Fibroblast of peridontal ligament (primary cell): ENCODE results near the gene OR12D1.

Experiments
- DNase-seq: peaks from one replicate; pipeline ENCODE4 v3.0.0-alpha.2; 2010; ENCODE audit errors: extremely low read depth

Gene OR12D1

GRCh38 chr6:29465279-29465678 is 50.6 kb downstream of the OR12D1 start:
- DNase-seq, result no peak

GRCh38 chr6:29465801-29466200 is 51.1 kb downstream of the OR12D1 start:
- no peak for DNase-seq

GRCh38 chr6:29466241-29466640 is 51.5 kb downstream of the OR12D1 start:
- DNase-seq, result no peak
